ENCODE measurements around the gene ANKRD13A. TPM values are rescaled to one million over a fixed set of nuclear protein-coding genes. Genes with fewer than 3 reads are reported as not detected.
A peak's percentile ranks its signal among the peaks of the same experiment; 100 is the strongest.

The ANKRD13A gene
- total and polyA plus RNA-seq, 2 of the 13 experiments (the other 11 are each of a cell fraction or from before 2014, with no cell fraction given): 34.1 to 41.6 TPM

DNA sequence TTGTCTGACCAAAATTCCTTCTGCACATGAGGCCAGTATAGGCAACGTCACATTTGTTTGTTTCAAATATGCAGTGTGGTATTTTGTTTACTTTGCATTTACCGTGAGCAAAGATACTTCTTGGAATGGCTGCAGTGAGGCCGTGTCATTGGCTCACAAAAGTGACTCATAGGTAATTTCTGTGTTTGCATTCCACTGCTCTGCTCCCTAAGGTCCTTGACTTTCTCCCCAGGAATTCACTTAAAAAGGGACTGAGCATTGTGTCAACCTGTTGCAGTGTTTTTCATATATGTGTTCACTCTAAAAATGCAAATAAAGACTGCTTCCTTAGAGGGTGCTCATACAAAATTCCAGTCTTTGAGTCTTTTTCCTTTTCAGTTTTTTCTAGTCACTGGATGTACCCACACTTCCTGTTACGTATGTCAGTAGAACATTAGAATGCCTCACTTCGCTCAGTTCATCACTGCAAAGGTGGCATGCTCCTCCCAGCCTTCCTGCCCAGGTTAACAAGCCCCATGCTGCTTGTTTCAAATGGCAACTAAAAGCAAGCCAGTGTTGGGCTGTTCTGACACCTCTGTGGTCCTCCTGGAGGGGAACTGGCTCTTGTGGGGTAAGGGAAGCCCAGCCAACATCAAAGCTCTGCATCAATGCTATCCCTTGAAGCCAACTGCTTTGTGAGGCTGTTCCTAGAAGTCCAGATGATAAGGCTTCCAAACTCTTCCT is 40.0 kb downstream of the ANKRD13A start (continued):
- TF ChIP-seq, protein P1, sequence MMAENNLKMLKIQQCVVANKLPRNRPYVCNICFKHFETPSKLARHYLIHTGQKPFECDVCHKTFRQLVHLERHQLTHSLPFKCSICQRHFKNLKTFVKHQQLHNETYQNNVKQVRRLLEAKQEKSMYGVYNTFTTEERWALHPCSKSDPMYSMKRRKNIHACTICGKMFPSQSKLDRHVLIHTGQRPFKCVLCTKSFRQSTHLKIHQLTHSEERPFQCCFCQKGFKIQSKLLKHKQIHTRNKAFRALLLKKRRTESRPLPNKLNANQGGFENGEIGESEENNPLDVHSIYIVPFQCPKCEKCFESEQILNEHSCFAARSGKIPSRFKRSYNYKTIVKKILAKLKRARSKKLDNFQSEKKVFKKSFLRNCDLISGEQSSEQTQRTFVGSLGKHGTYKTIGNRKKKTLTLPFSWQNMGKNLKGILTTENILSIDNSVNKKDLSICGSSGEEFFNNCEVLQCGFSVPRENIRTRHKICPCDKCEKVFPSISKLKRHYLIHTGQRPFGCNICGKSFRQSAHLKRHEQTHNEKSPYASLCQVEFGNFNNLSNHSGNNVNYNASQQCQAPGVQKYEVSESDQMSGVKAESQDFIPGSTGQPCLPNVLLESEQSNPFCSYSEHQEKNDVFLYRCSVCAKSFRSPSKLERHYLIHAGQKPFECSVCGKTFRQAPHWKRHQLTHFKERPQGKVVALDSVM (CRISPR knock-in tag; IDR thresholded peaks at IDR 0.05): no peak
- TF ChIP-seq KAT7 (CRISPR knock-in tag; IDR thresholded peaks at IDR 0.05; ENCODE audit: borderline replicate concordance): no peak
- TF ChIP-seq HMG20B (CRISPR knock-in tag; conservative IDR thresholded peaks at IDR 0.05): no peak
- TF ChIP-seq, protein P2, sequence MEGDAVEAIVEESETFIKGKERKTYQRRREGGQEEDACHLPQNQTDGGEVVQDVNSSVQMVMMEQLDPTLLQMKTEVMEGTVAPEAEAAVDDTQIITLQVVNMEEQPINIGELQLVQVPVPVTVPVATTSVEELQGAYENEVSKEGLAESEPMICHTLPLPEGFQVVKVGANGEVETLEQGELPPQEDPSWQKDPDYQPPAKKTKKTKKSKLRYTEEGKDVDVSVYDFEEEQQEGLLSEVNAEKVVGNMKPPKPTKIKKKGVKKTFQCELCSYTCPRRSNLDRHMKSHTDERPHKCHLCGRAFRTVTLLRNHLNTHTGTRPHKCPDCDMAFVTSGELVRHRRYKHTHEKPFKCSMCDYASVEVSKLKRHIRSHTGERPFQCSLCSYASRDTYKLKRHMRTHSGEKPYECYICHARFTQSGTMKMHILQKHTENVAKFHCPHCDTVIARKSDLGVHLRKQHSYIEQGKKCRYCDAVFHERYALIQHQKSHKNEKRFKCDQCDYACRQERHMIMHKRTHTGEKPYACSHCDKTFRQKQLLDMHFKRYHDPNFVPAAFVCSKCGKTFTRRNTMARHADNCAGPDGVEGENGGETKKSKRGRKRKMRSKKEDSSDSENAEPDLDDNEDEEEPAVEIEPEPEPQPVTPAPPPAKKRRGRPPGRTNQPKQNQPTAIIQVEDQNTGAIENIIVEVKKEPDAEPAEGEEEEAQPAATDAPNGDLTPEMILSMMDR (CRISPR knock-in tag; IDR thresholded peaks at IDR 0.05): no peak
- TF ChIP-seq, protein P3, sequence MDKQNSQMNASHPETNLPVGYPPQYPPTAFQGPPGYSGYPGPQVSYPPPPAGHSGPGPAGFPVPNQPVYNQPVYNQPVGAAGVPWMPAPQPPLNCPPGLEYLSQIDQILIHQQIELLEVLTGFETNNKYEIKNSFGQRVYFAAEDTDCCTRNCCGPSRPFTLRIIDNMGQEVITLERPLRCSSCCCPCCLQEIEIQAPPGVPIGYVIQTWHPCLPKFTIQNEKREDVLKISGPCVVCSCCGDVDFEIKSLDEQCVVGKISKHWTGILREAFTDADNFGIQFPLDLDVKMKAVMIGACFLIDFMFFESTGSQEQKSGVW (CRISPR knock-in tag; IDR thresholded peaks at IDR 0.05; ENCODE audit: borderline replicate concordance): no peak
- peak; percentile 96 for TF ChIP-seq FOXP1 (IDR thresholded peaks at IDR 0.05)
- TF ChIP-seq FOXP1 (CRISPR knock-in tag; IDR thresholded peaks at IDR 0.05): peak; percentile 97
- TF ChIP-seq, protein P4, sequence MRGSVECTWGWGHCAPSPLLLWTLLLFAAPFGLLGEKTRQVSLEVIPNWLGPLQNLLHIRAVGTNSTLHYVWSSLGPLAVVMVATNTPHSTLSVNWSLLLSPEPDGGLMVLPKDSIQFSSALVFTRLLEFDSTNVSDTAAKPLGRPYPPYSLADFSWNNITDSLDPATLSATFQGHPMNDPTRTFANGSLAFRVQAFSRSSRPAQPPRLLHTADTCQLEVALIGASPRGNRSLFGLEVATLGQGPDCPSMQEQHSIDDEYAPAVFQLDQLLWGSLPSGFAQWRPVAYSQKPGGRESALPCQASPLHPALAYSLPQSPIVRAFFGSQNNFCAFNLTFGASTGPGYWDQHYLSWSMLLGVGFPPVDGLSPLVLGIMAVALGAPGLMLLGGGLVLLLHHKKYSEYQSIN (CRISPR knock-in tag; IDR thresholded peaks at IDR 0.05; ENCODE audit: borderline replicate concordance): no peak
- no peak for TF ChIP-seq PHB2 (IDR thresholded peaks at IDR 0.05; ENCODE audit: partially characterized antibody)
- peak; percentile 75; the same call in 1 of the 2 replicates for TF ChIP-seq SMYD3 (CRISPR knock-in tag; IDR thresholded peaks at IDR 0.05)
- peak; percentile 80 for TF ChIP-seq ZBTB21 (CRISPR knock-in tag; IDR thresholded peaks at IDR 0.05)
- TF ChIP-seq ZNF12 (CRISPR knock-in tag; IDR thresholded peaks at IDR 0.05): no peak
- TF ChIP-seq FOXO4 (CRISPR knock-in tag; conservative IDR thresholded peaks at IDR 0.05): no peak
- no peak for TF ChIP-seq ZFP36L2 (CRISPR knock-in tag; IDR thresholded peaks at IDR 0.05)
- TF ChIP-seq, protein P5, sequence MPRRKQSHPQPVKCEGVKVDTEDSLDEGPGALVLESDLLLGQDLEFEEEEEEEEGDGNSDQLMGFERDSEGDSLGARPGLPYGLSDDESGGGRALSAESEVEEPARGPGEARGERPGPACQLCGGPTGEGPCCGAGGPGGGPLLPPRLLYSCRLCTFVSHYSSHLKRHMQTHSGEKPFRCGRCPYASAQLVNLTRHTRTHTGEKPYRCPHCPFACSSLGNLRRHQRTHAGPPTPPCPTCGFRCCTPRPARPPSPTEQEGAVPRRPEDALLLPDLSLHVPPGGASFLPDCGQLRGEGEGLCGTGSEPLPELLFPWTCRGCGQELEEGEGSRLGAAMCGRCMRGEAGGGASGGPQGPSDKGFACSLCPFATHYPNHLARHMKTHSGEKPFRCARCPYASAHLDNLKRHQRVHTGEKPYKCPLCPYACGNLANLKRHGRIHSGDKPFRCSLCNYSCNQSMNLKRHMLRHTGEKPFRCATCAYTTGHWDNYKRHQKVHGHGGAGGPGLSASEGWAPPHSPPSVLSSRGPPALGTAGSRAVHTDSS (CRISPR knock-in tag; conservative IDR thresholded peaks at IDR 0.05): no peak
- no peak for TF ChIP-seq STAT5B (CRISPR knock-in tag; IDR thresholded peaks at IDR 0.05)
- TF ChIP-seq, protein P6, sequence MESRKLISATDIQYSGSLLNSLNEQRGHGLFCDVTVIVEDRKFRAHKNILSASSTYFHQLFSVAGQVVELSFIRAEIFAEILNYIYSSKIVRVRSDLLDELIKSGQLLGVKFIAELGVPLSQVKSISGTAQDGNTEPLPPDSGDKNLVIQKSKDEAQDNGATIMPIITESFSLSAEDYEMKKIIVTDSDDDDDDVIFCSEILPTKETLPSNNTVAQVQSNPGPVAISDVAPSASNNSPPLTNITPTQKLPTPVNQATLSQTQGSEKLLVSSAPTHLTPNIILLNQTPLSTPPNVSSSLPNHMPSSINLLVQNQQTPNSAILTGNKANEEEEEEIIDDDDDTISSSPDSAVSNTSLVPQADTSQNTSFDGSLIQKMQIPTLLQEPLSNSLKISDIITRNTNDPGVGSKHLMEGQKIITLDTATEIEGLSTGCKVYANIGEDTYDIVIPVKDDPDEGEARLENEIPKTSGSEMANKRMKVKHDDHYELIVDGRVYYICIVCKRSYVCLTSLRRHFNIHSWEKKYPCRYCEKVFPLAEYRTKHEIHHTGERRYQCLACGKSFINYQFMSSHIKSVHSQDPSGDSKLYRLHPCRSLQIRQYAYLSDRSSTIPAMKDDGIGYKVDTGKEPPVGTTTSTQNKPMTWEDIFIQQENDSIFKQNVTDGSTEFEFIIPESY (CRISPR knock-in tag; IDR thresholded peaks at IDR 0.05): no peak
- TF ChIP-seq ZNF563 (CRISPR knock-in tag; IDR thresholded peaks at IDR 0.05): no peak
- TF ChIP-seq REPIN1 (CRISPR knock-in tag; IDR thresholded peaks at IDR 0.05; ENCODE audit: borderline replicate concordance, low read depth): 0 out of 2 replicates have a peak, but pooled peaks have one; percentile 22

Data from HepG2 (cell line).